DOHH2 (cell line): ENCODE measurements around the gene CUEDC1.

ENCODE experiments used
- CTCF ChIP-seq: fragments of 200-600 bp; sonication (generic); IDR thresholded peaks from one replicate; pipeline ENCODE4 v1.5.1; 2014; ENCODE audit warnings: antibody characterized with exemption, mild to moderate bottlenecking, low read depth, low read length; ENCODE audit not compliant: poor library complexity, severe bottlenecking
- EZH2phosphoT487 ChIP-seq: fragments of 200-600 bp; sonication (generic); IDR thresholded peaks from 2 replicates; pipeline ENCODE4 v1.6.1; 2017; ENCODE audit warnings: borderline replicate concordance, mild to moderate bottlenecking, antibody characterized with exemption, low read length, moderate library complexity, mixed read lengths

- TF ChIP-seq CTCF (no peak), EZH2phosphoT487 (no peak)
These were observed 2.0 kb downstream of the CUEDC1 start for GRCh38 chr17:57953219-57953618.
